HUES64 (cell line): ENCODE results near the gene CRELD2.
A peak's percentile ranks its signal among the peaks of the same experiment; 100 is the strongest.

Experiments
- H3K27ac ChIP-seq: 2 replicates; pipeline ENCODE4 v1.7.0; 2013; ENCODE audit warnings: low read depth, low read length, inconsistent platforms
- H3K27me3 ChIP-seq: 2 replicates; pipeline ENCODE4 v1.6.1; 2013; ENCODE audit warnings: mild to moderate bottlenecking, low read length; ENCODE audit not compliant: insufficient read depth
- H3K36me3 ChIP-seq: 2 replicates; pipeline ENCODE4 v1.6.1; 2013; ENCODE audit warnings: mild to moderate bottlenecking, low read length; ENCODE audit not compliant: insufficient read depth
- H3K4me1 ChIP-seq: 2 replicates; pipeline ENCODE4 v1.6.1; 2013; ENCODE audit warnings: mild to moderate bottlenecking, low read length, moderate library complexity; ENCODE audit not compliant: insufficient read depth
- H3K4me3 ChIP-seq: 2 replicates; pipeline ENCODE4 v1.5.1; 2013; ENCODE audit warnings: mild to moderate bottlenecking, low read length, moderate library complexity
- H3K9ac ChIP-seq: 2 replicates; pipeline ENCODE4 v1.6.1; 2013; ENCODE audit warnings: mild to moderate bottlenecking, low read depth, low read length
- H3K9me3 ChIP-seq: 2 replicates; pipeline ENCODE4 v1.6.1; 2013; ENCODE audit warnings: low read depth, low read length; ENCODE audit not compliant: insufficient read depth
- WGBS: fragments of 150-250, 120-280 bp; methylation state at CpG from one replicate; pipeline ENCODE4 v1.1.7; 2013; ENCODE audit warnings: missing lambda C conversion rate; 5-methylcytosine and 5-hydroxymethylcytosine counted together

Gene CRELD2

GRCh38 chr22:49966774-49967705 lies 48.6 kb downstream of the CRELD2 start:
- peaks cover 18% of the 10 kb centered on the region for H3K27me3 ChIP-seq
- H3K27ac ChIP-seq, result no peak overlapping the region
- no peaks in the 10 kb centered on the region for H3K9me3 ChIP-seq
- WGBS, result 90% methylated on average over 36 of the region's 36 CpGs
- H3K4me1 ChIP-seq, result peaks cover 9% of the 10 kb centered on the region; the same call in 1 of the 2 replicates
- peaks cover 21% of the 10 kb centered on the region for H3K36me3 ChIP-seq
- no peak overlapping the region for H3K4me3 ChIP-seq
- no peak overlapping the region; the same call in 1 of the 2 replicates for H3K9ac ChIP-seq

GRCh38 chr22:49967706-49968208 lies 49.3 kb downstream of the CRELD2 start:
- Histone ChIP-seq H3K27me3 (peaks cover 25% of the 10 kb centered on the region), H3K36me3 (peaks cover 17% of the 10 kb centered on the region), H3K4me1 (peaks cover 5% of the 10 kb centered on the region; the same call in 1 of the 2 replicates), H3K9ac (no peak overlapping the region; the same call in 1 of the 2 replicates), H3K4me3 (no peak overlapping the region), H3K9me3 (no peaks in the 10 kb centered on the region), H3K27ac (no peak overlapping the region)
- WGBS, result 81% methylated on average over 18 of the region's 18 CpGs

GRCh38 chr22:49968313-49968830 lies 49.9 kb downstream of the CRELD2 start:
- WGBS, result 90% methylated on average over 11 of the region's 11 CpGs
- H3K36me3 ChIP-seq, result peaks cover 11% of the 10 kb centered on the region
- peaks cover 29% of the 10 kb centered on the region for H3K27me3 ChIP-seq
- peaks cover 3% of the 10 kb centered on the region; the same call in 1 of the 2 replicates for H3K4me1 ChIP-seq
- H3K4me3 ChIP-seq, result no peak overlapping the region
- no peak overlapping the region for H3K27ac ChIP-seq
- no peaks in the 10 kb centered on the region for H3K9me3 ChIP-seq
- no peak overlapping the region for H3K9ac ChIP-seq

- Histone ChIP-seq H3K9me3 (no peaks in the 10 kb centered on the region), H3K4me3 (no peak overlapping the region), H3K9ac (no peak overlapping the region), H3K4me1 (peaks cover 3% of the 10 kb centered on the region; the same call in 1 of the 2 replicates), H3K27me3 (peaks cover 29% of the 10 kb centered on the region), H3K27ac (no peak overlapping the region), H3K36me3 (peaks cover 4% of the 10 kb centered on the region)
- WGBS, result 90% methylated on average over 16 of the region's 16 CpGs
These were observed 50.6 kb downstream of the CRELD2 start for GRCh38 chr22:49968831-49969661.

GRCh38 chr22:49969751-49970527 lies 51.5 kb downstream of the CRELD2 start:
- WGBS, result 73% methylated on average over 8 of the region's 8 CpGs
- no peaks in the 10 kb centered on the region for H3K9me3 ChIP-seq
- no peaks in the 10 kb centered on the region for H3K36me3 ChIP-seq
- H3K4me3 ChIP-seq, result no peak overlapping the region
- no peak overlapping the region for H3K27ac ChIP-seq
- H3K4me1 ChIP-seq, result peaks cover 3% of the 10 kb centered on the region; the same call in 1 of the 2 replicates
- H3K27me3 ChIP-seq, result peaks cover 29% of the 10 kb centered on the region
- no peak overlapping the region; the same call in 1 of the 2 replicates for H3K9ac ChIP-seq

GRCh38 chr22:49970528-49971231 lies 52.2 kb downstream of the CRELD2 start:
- Histone ChIP-seq H3K4me3 (peak overlapping the region; percentile 50), H3K36me3 (no peaks in the 10 kb centered on the region), H3K27ac (no peak overlapping the region), H3K27me3 (peaks cover 29% of the 10 kb centered on the region), H3K9me3 (no peaks in the 10 kb centered on the region), H3K9ac (peak overlapping the region; percentile 49; the same call in 1 of the 2 replicates), H3K4me1 (peaks cover 3% of the 10 kb centered on the region; the same call in 1 of the 2 replicates)
- 16% methylated on average over 32 of the region's 32 CpGs for WGBS

- no peaks in the 10 kb centered on the region for H3K36me3 ChIP-seq
- H3K4me3 ChIP-seq, result peak overlapping the region; percentile 50
- peaks cover 29% of the 10 kb centered on the region for H3K27me3 ChIP-seq
- no peak overlapping the region for H3K27ac ChIP-seq
- no peaks in the 10 kb centered on the region for H3K9me3 ChIP-seq
- H3K9ac ChIP-seq, result peak overlapping the region; percentile 49
- peaks cover 3% of the 10 kb centered on the region; the same call in 1 of the 2 replicates for H3K4me1 ChIP-seq
- WGBS, result 8% methylated on average over 76 of the region's 81 CpGs
These were observed 53.1 kb downstream of the CRELD2 start for GRCh38 chr22:49971232-49972162.

GRCh38 chr22:49972163-49973017 lies 54.0 kb downstream of the CRELD2 start:
- H3K36me3 ChIP-seq, result no peaks in the 10 kb centered on the region
- H3K27ac ChIP-seq, result no peak overlapping the region
- H3K27me3 ChIP-seq, result peaks cover 29% of the 10 kb centered on the region
- H3K9ac ChIP-seq, result no peak overlapping the region
- H3K9me3 ChIP-seq, result no peaks in the 10 kb centered on the region
- WGBS, result 55% methylated on average over 45 of the region's 45 CpGs
- H3K4me3 ChIP-seq, result no peak overlapping the region
- H3K4me1 ChIP-seq, result peaks cover 3% of the 10 kb centered on the region; the same call in 1 of the 2 replicates
